Measurements from ENCODE around the gene GLRA3. TPM values are rescaled to one million over a fixed set of nuclear protein-coding genes. Genes with fewer than 3 reads are reported as not detected.
"Not testable (repeated sequence)": the region's sequence is repeated elsewhere in the genome, so short reads cannot be mapped to it uniquely, and the experiment has no call there.

The GLRA3 gene
- total RNA-seq = not detected
- polyA plus RNA-seq = not detected

GRCh38 chr4:174828845-174829701 is at the start of gene GLRA3:
Gene GLRA3 (minus strand): TSS chr4:174829247. CDS start chr4:174828811, 436 bp downstream.
- ChIA-PET CTCF (no interaction called here), POLR2A (no interaction called here)
- H3K9me3 ChIP-seq (ENCODE audit: low read length) = no peaks in the 10 kb centered on the region
- no peaks in the 10 kb centered on the region for H3K36me3 ChIP-seq (ENCODE audit: insufficient read depth, low read length)
- Mint-ChIP-seq H3K36me3 (peaks cover 0 to 2% (median 0%) of the 10 kb centered on the region in 3 donors), H3K4me3 (peak within 1 kb of the TSS in 4 of 7 donors; percentile 20 to 71 (median 31)), H3K9me3 (peaks cover 0 to 25% (median 5%) of the 10 kb centered on the region in 5 donors), H3K4me1 (peaks cover 4 to 5% (median 4%) of the 10 kb centered on the region in 3 donors), H3K27me3 (peaks cover 3 to 5% of the 10 kb centered on the region in 2 donors), H3K27ac (no peak within 1 kb of the TSS)
- no peak within 1 kb of the TSS for H3K27ac ChIP-seq (ENCODE audit: low read depth, low read length)
- peak in 1 of 5 donors; percentile 1 for DNase-seq
- H3K4me1 ChIP-seq (ENCODE audit: insufficient read depth, low read length) = no peaks in the 10 kb centered on the region
- no peak within 1 kb of the TSS for H3K4me3 ChIP-seq (ENCODE audit: low read length)
- H3K27me3 ChIP-seq (ENCODE audit: insufficient read depth, low read length, poor library complexity, severe bottlenecking) = no peaks in the 10 kb centered on the region

GRCh38 chr4:174874898-174875297 is 45.9 kb upstream of the GLRA3 start:
- no peak for DNase-seq

GRCh38 chr4:174873931-174874330 is 44.9 kb upstream of the GLRA3 start:
- CTCF ChIA-PET = no interaction called here
- no peaks in the 10 kb centered on the region for H3K27me3 ChIP-seq (ENCODE audit: insufficient read depth, low read length, poor library complexity, severe bottlenecking)
- DNase-seq = no peak

More at GRCh38 chr4:174874898-174875297, 45.9 kb upstream of the GLRA3 start:
- ChIA-PET POLR2A (no interaction called here), CTCF (no interaction called here)
- Histone ChIP-seq H3K4me1 (ENCODE audit: insufficient read depth, low read length) (no peaks in the 10 kb centered on the region), H3K36me3 (ENCODE audit: insufficient read depth, low read length) (no peaks in the 10 kb centered on the region), H3K9me3 (ENCODE audit: low read length) (no peaks in the 10 kb centered on the region), H3K27ac (ENCODE audit: low read depth, low read length) (no peak overlapping the region), H3K4me3 (ENCODE audit: low read length) (no peak overlapping the region), H3K27me3 (ENCODE audit: insufficient read depth, low read length, poor library complexity, severe bottlenecking) (no peaks in the 10 kb centered on the region)
- Mint-ChIP-seq H3K4me1 (no peaks in the 10 kb centered on the region), H3K36me3 (no peaks in the 10 kb centered on the region), H3K9me3 (peaks cover 0 to 23% (median 2%) of the 10 kb centered on the region in 5 donors), H3K27me3 (no peaks in the 10 kb centered on the region), H3K27ac (no peak overlapping the region), H3K4me3 (no peak overlapping the region)

GRCh38 chr4:174873146-174873545 is 44.1 kb upstream of the GLRA3 start:
- H3K36me3 Mint-ChIP-seq; H3K27ac ChIP-seq (ENCODE audit: low read depth, low read length); DNase-seq; H3K36me3 ChIP-seq (ENCODE audit: insufficient read depth, low read length); H3K27ac Mint-ChIP-seq; H3K27me3 ChIP-seq (ENCODE audit: insufficient read depth, low read length, poor library complexity, severe bottlenecking); H3K4me3 Mint-ChIP-seq; H3K9me3 ChIP-seq (ENCODE audit: low read length); CTCF ChIA-PET; H3K27me3 Mint-ChIP-seq; H3K4me1 ChIP-seq (ENCODE audit: insufficient read depth, low read length); H3K4me1 Mint-ChIP-seq; H3K4me3 ChIP-seq (ENCODE audit: low read length); POLR2A ChIA-PET: not testable (repeated sequence)
- H3K9me3 Mint-ChIP-seq = peaks cover 0 to 23% (median 2%) of the 10 kb centered on the region in 5 donors

More at GRCh38 chr4:174873931-174874330, 44.9 kb upstream of the GLRA3 start:
- Histone ChIP-seq H3K36me3 (ENCODE audit: insufficient read depth, low read length) (no peaks in the 10 kb centered on the region), H3K9me3 (ENCODE audit: low read length) (no peaks in the 10 kb centered on the region), H3K27ac (ENCODE audit: low read depth, low read length) (no peak overlapping the region), H3K4me3 (ENCODE audit: low read length) (no peak overlapping the region), H3K4me1 (ENCODE audit: insufficient read depth, low read length) (no peaks in the 10 kb centered on the region)
- H3K4me1 Mint-ChIP-seq = no peaks in the 10 kb centered on the region
- POLR2A ChIA-PET = no interaction called here
- no peaks in the 10 kb centered on the region for H3K27me3 Mint-ChIP-seq
- H3K36me3 Mint-ChIP-seq = no peaks in the 10 kb centered on the region
- no peak overlapping the region for H3K4me3 Mint-ChIP-seq
- H3K27ac Mint-ChIP-seq = no peak overlapping the region
- peaks cover 0 to 23% (median 2%) of the 10 kb centered on the region in 5 donors for H3K9me3 Mint-ChIP-seq

GRCh38 chr4:174871407-174871806 is 42.4 kb upstream of the GLRA3 start:
- CTCF ChIA-PET = no interaction called here
- H3K4me3 ChIP-seq (ENCODE audit: low read length) = no peak overlapping the region
- H3K9me3 ChIP-seq (ENCODE audit: low read length) = no peaks in the 10 kb centered on the region
- no peaks in the 10 kb centered on the region for H3K27me3 ChIP-seq (ENCODE audit: insufficient read depth, low read length, poor library complexity, severe bottlenecking)
- DNase-seq = no peak
- H3K27ac ChIP-seq (ENCODE audit: low read depth, low read length) = no peak overlapping the region
- H3K4me1 ChIP-seq (ENCODE audit: insufficient read depth, low read length) = no peaks in the 10 kb centered on the region
- POLR2A ChIA-PET = no interaction called here
- H3K4me1 Mint-ChIP-seq = no peaks in the 10 kb centered on the region
- H3K27me3 Mint-ChIP-seq = no peaks in the 10 kb centered on the region
- H3K36me3 Mint-ChIP-seq = no peaks in the 10 kb centered on the region
- no peaks in the 10 kb centered on the region for H3K36me3 ChIP-seq (ENCODE audit: insufficient read depth, low read length)
- H3K27ac Mint-ChIP-seq = no peak overlapping the region
- H3K9me3 Mint-ChIP-seq = peaks cover 0 to 13% (median 2%) of the 10 kb centered on the region in 5 donors
- no peak overlapping the region for H3K4me3 Mint-ChIP-seq

- Mint-ChIP-seq H3K27me3 (no peaks in the 10 kb centered on the region), H3K4me3 (no peak overlapping the region), H3K4me1 (no peaks in the 10 kb centered on the region), H3K36me3 (no peaks in the 10 kb centered on the region), H3K9me3 (peaks cover 0 to 13% (median 2%) of the 10 kb centered on the region in 5 donors), H3K27ac (no peak overlapping the region)
- Histone ChIP-seq H3K36me3 (ENCODE audit: insufficient read depth, low read length) (no peaks in the 10 kb centered on the region), H3K9me3 (ENCODE audit: low read length) (no peaks in the 10 kb centered on the region), H3K27ac (ENCODE audit: low read depth, low read length) (no peak overlapping the region), H3K4me3 (ENCODE audit: low read length) (no peak overlapping the region), H3K4me1 (ENCODE audit: insufficient read depth, low read length) (no peaks in the 10 kb centered on the region), H3K27me3 (ENCODE audit: insufficient read depth, low read length, poor library complexity, severe bottlenecking) (no peaks in the 10 kb centered on the region)
- no peak for DNase-seq
- ChIA-PET POLR2A (no interaction called here), CTCF (no interaction called here)
Observed at GRCh38 chr4:174870311-174870710, 41.3 kb upstream of the GLRA3 start.

- Histone ChIP-seq H3K4me3 (ENCODE audit: low read length) (no peak overlapping the region), H3K36me3 (ENCODE audit: insufficient read depth, low read length) (no peaks in the 10 kb centered on the region), H3K9me3 (ENCODE audit: low read length) (no peaks in the 10 kb centered on the region), H3K4me1 (ENCODE audit: insufficient read depth, low read length) (no peaks in the 10 kb centered on the region), H3K27ac (ENCODE audit: low read depth, low read length) (no peak overlapping the region), H3K27me3 (ENCODE audit: insufficient read depth, low read length, poor library complexity, severe bottlenecking) (no peaks in the 10 kb centered on the region)
- Mint-ChIP-seq H3K4me1 (no peaks in the 10 kb centered on the region), H3K36me3 (no peaks in the 10 kb centered on the region), H3K4me3 (no peak overlapping the region), H3K27ac (no peak overlapping the region), H3K9me3 (peaks cover 0 to 13% (median 2%) of the 10 kb centered on the region in 5 donors), H3K27me3 (no peaks in the 10 kb centered on the region)
- ChIA-PET POLR2A (no interaction called here), CTCF (no interaction called here)
- DNase-seq = no peak
Observed at GRCh38 chr4:174869339-174869738, 40.3 kb upstream of the GLRA3 start.

- Histone ChIP-seq H3K4me3 (ENCODE audit: low read length) (no peak overlapping the region), H3K27me3 (ENCODE audit: insufficient read depth, low read length, poor library complexity, severe bottlenecking) (no peaks in the 10 kb centered on the region), H3K36me3 (ENCODE audit: insufficient read depth, low read length) (no peaks in the 10 kb centered on the region), H3K9me3 (ENCODE audit: low read length) (no peaks in the 10 kb centered on the region), H3K4me1 (ENCODE audit: insufficient read depth, low read length) (no peaks in the 10 kb centered on the region), H3K27ac (ENCODE audit: low read depth, low read length) (no peak overlapping the region)
- Mint-ChIP-seq H3K9me3 (peaks cover 0 to 13% (median 2%) of the 10 kb centered on the region in 5 donors), H3K4me1 (no peaks in the 10 kb centered on the region), H3K36me3 (no peaks in the 10 kb centered on the region), H3K4me3 (no peak overlapping the region), H3K27ac (no peak overlapping the region), H3K27me3 (no peaks in the 10 kb centered on the region)
- DNase-seq = no peak
- ChIA-PET POLR2A (no interaction called here), CTCF (no interaction called here)
Observed at GRCh38 chr4:174867903-174868302, 38.9 kb upstream of the GLRA3 start.
